Osteoblast (primary cell): ENCODE results near the gene RARB. TPM values are rescaled to one million over a fixed set of nuclear protein-coding genes. Genes with fewer than 3 reads are reported as not detected.

ENCODE experiments used
- DNase-seq: peaks from one replicate; pipeline ENCODE4 v3.0.0; 2011; ENCODE audit warnings: low spot score, mixed read lengths; ENCODE audit not compliant: insufficient read length; ENCODE audit errors: missing footprints
- H2AFZ ChIP-seq: 2 replicates; pipeline ENCODE4 v1.6.0; 2011; ENCODE audit warnings: mild to moderate bottlenecking, low read length
- H3K27ac ChIP-seq: 2 replicates; pipeline ENCODE4 v1.5.1; 2011; ENCODE audit warnings: mild to moderate bottlenecking, low read depth, low read length, moderate library complexity
- H3K27me3 ChIP-seq: 2 replicates; pipeline ENCODE4 v1.6.0; 2012; ENCODE audit warnings: mild to moderate bottlenecking, control low read depth, inconsistent platforms, low read length, moderate library complexity; ENCODE audit not compliant: insufficient read depth
- H3K36me3 ChIP-seq: 2 replicates; pipeline ENCODE4 v1.5.1; 2011; ENCODE audit warnings: mild to moderate bottlenecking, low read length, control low read depth, moderate library complexity; ENCODE audit not compliant: insufficient read depth
- H3K4me1 ChIP-seq: 2 replicates; pipeline ENCODE4 v1.5.1; 2011; ENCODE audit warnings: mild to moderate bottlenecking, low read length, control low read depth, moderate library complexity; ENCODE audit not compliant: insufficient read depth
- H3K4me2 ChIP-seq: 2 replicates; pipeline ENCODE4 v1.6.0; 2011; ENCODE audit warnings: mild to moderate bottlenecking, low read length; ENCODE audit not compliant: insufficient read depth
- H3K4me3 ChIP-seq: fragments of 200-600 bp; sonication (generic); 3 replicates; pipeline ENCODE4 v1.5.1; 2012; ENCODE audit warnings: mild to moderate bottlenecking, low read length, inconsistent platforms; ENCODE audit not compliant: insufficient read depth
- H3K79me2 ChIP-seq: 2 replicates; pipeline ENCODE4 v1.6.0; 2012; ENCODE audit warnings: mild to moderate bottlenecking, low read length, control low read depth, inconsistent platforms; ENCODE audit not compliant: insufficient read depth
- H3K9me3 ChIP-seq: 2 replicates; pipeline ENCODE4 v1.5.1; 2011; ENCODE audit warnings: low read depth, low read length, control low read depth
- H4K20me1 ChIP-seq: 2 replicates; pipeline ENCODE4 v1.6.0; 2012; ENCODE audit warnings: mild to moderate bottlenecking, low read length, control low read depth; ENCODE audit not compliant: insufficient read depth
- CTCF ChIP-seq: IDR thresholded peaks from 2 replicates; pipeline ENCODE4 v1.5.1; 2011; ENCODE audit warnings: mild to moderate bottlenecking, low read depth, low read length, moderate library complexity; ENCODE audit errors: extremely low read depth
- total RNA-seq: library from RNA; depleted of rRNA; stranded (reverse); fragments of >200 nt; gene quantifications from 2 replicates; pipeline ENCODE4 v1.2.3, GENCODE V29; 2012

Gene RARB
- total RNA-seq, 1 donor = 7.6 TPM

GRCh38 chr3:25573386-25574171 lies 145.5 kb downstream of the RARB start:
- Histone ChIP-seq H3K27ac (peak overlapping the region; percentile 88), H3K4me3 (peak overlapping the region; percentile 21), H3K9me3 (no peaks in the 10 kb centered on the region), H3K27me3 (no peaks in the 10 kb centered on the region), H3K4me1 (peaks cover 19% of the 10 kb centered on the region), H2AFZ (peak overlapping the region; percentile 16), H3K79me2 (no peaks in the 10 kb centered on the region), H3K4me2 (peak overlapping the region; percentile 59), H4K20me1 (no peaks in the 10 kb centered on the region), H3K36me3 (no peaks in the 10 kb centered on the region)
- no peak for TF ChIP-seq CTCF
- DNase-seq = peak; percentile 85

DNA sequence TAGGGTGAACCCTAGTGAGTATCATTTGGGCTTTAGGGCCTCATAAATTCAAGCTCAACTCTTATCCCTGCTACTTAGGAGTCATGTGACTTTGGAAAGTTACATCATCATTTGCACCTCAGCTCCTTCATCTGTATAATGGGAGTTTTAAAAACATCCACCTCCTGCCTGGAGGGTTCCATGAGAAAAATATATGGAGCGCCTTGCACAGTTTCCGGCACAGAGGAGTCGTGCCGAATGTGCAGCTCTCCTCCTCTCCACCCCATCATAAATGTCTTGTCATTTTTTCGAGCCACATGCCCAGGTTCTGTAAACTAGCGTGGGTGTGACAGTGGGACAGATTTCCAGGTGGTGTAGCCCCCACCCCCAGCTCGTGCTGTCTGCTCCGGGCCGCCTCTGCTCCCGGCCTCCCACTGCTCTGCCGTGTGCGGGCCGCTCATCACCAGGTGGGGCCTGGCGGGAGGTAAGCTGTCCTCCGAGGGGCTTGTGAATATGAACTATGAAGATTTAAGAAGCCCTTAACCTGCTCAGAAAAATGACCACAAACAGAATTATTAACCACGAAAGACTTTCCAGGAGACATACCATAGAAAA lies 146.2 kb downstream of the RARB start:
- H2AFZ ChIP-seq = peak overlapping the region; percentile 16

GRCh38 chr3:25575001-25575400 lies 146.9 kb downstream of the RARB start:
- Histone ChIP-seq H3K4me3 (no peak overlapping the region), H3K9me3 (no peaks in the 10 kb centered on the region), H2AFZ (no peak overlapping the region), H4K20me1 (no peaks in the 10 kb centered on the region), H3K36me3 (no peaks in the 10 kb centered on the region), H3K27ac (no peak overlapping the region), H3K4me2 (no peak overlapping the region), H3K4me1 (peaks cover 19% of the 10 kb centered on the region), H3K27me3 (no peaks in the 10 kb centered on the region), H3K79me2 (no peaks in the 10 kb centered on the region)
- DNase-seq = no peak
- TF ChIP-seq CTCF = no peak

More for the DNA sequence above, 146.2 kb downstream of the RARB start:
- DNase-seq = no peak
- Histone ChIP-seq H4K20me1 (no peaks in the 10 kb centered on the region), H3K4me2 (peak overlapping the region; percentile 59), H3K79me2 (no peaks in the 10 kb centered on the region), H3K27ac (peak overlapping the region; percentile 88), H3K27me3 (no peaks in the 10 kb centered on the region), H3K4me1 (peaks cover 19% of the 10 kb centered on the region), H3K36me3 (no peaks in the 10 kb centered on the region), H3K9me3 (no peaks in the 10 kb centered on the region), H3K4me3 (no peak overlapping the region)
- TF ChIP-seq CTCF = no peak

GRCh38 chr3:25576146-25576545 lies 148.1 kb downstream of the RARB start:
- no peak overlapping the region for H3K4me2 ChIP-seq
- H3K79me2 ChIP-seq = no peaks in the 10 kb centered on the region
- H2AFZ ChIP-seq = no peak overlapping the region
- no peaks in the 10 kb centered on the region for H3K27me3 ChIP-seq
- H3K4me3 ChIP-seq = no peak overlapping the region
- no peak overlapping the region for H3K27ac ChIP-seq
- no peaks in the 10 kb centered on the region for H3K9me3 ChIP-seq
- H3K36me3 ChIP-seq = peaks cover 4% of the 10 kb centered on the region
- TF ChIP-seq CTCF = no peak
- peaks cover 19% of the 10 kb centered on the region for H3K4me1 ChIP-seq
- H4K20me1 ChIP-seq = no peaks in the 10 kb centered on the region
- no peak for DNase-seq
